Measurements from ENCODE around the gene KDM4C.
A peak's percentile ranks its signal among the peaks of the same experiment; 100 is the strongest.
"Not testable (repeated sequence)": the region's sequence is repeated elsewhere in the genome, so short reads cannot be mapped to it uniquely, and the experiment has no call there.

Gene KDM4C

GRCh38 chr9:6793203-6793602 is 35.4 kb downstream of the KDM4C start:
- DNase-seq (ENCODE audit: low read depth in 2 of 2): no peak
- no peak overlapping the region for H3K4me3 ChIP-seq (replicated peaks in 1 of 2; ENCODE audit: low read depth in 2 of 2, low read length in 2 of 2)
- no peak for TF ChIP-seq CTCF (IDR thresholded peaks at IDR 0.05; ENCODE audit: low read depth, low read length)

GRCh38 chr9:6794936-6795335 is 37.2 kb downstream of the KDM4C start:
- H3K4me3 ChIP-seq (replicated peaks in 1 of 2; ENCODE audit: low read depth in 2 of 2, low read length in 2 of 2): no peak overlapping the region
- DNase-seq (ENCODE audit: low read depth in 2 of 2): no peak
- no peak for TF ChIP-seq CTCF (IDR thresholded peaks at IDR 0.05; ENCODE audit: low read depth, low read length)

GRCh38 chr9:6802926-6803325 is 45.2 kb downstream of the KDM4C start:
- DNase-seq (ENCODE audit: low read depth in 2 of 2): no peak
- no peak overlapping the region for H3K4me3 ChIP-seq (replicated peaks in 1 of 2; ENCODE audit: low read depth in 2 of 2, low read length in 2 of 2)
- no peak for TF ChIP-seq CTCF (IDR thresholded peaks at IDR 0.05; ENCODE audit: low read depth, low read length)

GRCh38 chr9:6805532-6805931 is 47.8 kb downstream of the KDM4C start:
- TF ChIP-seq CTCF (IDR thresholded peaks at IDR 0.05; ENCODE audit: low read depth, low read length): no peak
- no peak overlapping the region for H3K4me3 ChIP-seq (replicated peaks in 1 of 2; ENCODE audit: low read depth in 2 of 2, low read length in 2 of 2)
- DNase-seq (ENCODE audit: low read depth in 2 of 2): peak; percentile 58 to 77

GRCh38 chr9:6806318-6806717 is 48.5 kb downstream of the KDM4C start:
- not testable (repeated sequence) for DNase-seq (ENCODE audit: low read depth in 2 of 2); H3K4me3 ChIP-seq (replicated peaks in 1 of 2; ENCODE audit: low read depth in 2 of 2, low read length in 2 of 2)

GRCh38 chr9:6807669-6808068 is 49.9 kb downstream of the KDM4C start:
- not testable (repeated sequence) for DNase-seq (ENCODE audit: low read depth in 2 of 2); H3K4me3 ChIP-seq (replicated peaks in 1 of 2; ENCODE audit: low read depth in 2 of 2, low read length in 2 of 2)

- peak; percentile 27 to 54 for DNase-seq (ENCODE audit: low read depth in 2 of 2)
- TF ChIP-seq CTCF (IDR thresholded peaks at IDR 0.05; ENCODE audit: low read depth, low read length): no peak
These were observed 53.7 kb downstream of the KDM4C start for GRCh38 chr9:6811436-6811835.

GRCh38 chr9:6816581-6816980 is 58.8 kb downstream of the KDM4C start:
- no peak overlapping the region for H3K4me3 ChIP-seq (replicated peaks in 1 of 2; ENCODE audit: low read depth in 2 of 2, low read length in 2 of 2)
- no peak for TF ChIP-seq CTCF (IDR thresholded peaks at IDR 0.05; ENCODE audit: low read depth, low read length)
- no peak for DNase-seq (ENCODE audit: low read depth in 2 of 2)

More at GRCh38 chr9:6811436-6811835, 53.7 kb downstream of the KDM4C start:
- H3K4me3 ChIP-seq (replicated peaks in 1 of 2; ENCODE audit: low read depth in 2 of 2, low read length in 2 of 2): no peak overlapping the region
